CD4-positive, alpha-beta memory T cell (primary cell): Measurements from ENCODE around the gene SLC25A48. TPM values are rescaled to one million over a fixed set of nuclear protein-coding genes. Genes with fewer than 3 reads are reported as not detected.
A peak's percentile ranks its signal among the peaks of the same experiment; 100 is the strongest.

ENCODE experiments used
- CTCF ChIA-PET: fragments of 350-600 bp; sonication (Branson Sonifier 250); formaldehyde crosslinking; loops from one replicate; lab custom pipeline; 2021; ENCODE audit warnings: inconsistent platforms; ENCODE audit not compliant: partially characterized antibody; lab: Charles Lee
- POLR2A ChIA-PET: fragments of 350-600 bp; sonication (Branson Sonifier 250); formaldehyde crosslinking; loops from one replicate; lab custom pipeline; 2021; ENCODE audit not compliant: partially characterized antibody; lab: Charles Lee
- DNase-seq, 5 donors: peaks; one replicate each; pipeline versions ENCODE4 v3.0.0 to v3.0.0-alpha.2; 2020 to 2022; ENCODE audit warnings: mixed read lengths in 1 of 5
- H3K27ac ChIP-seq: one replicate; pipeline ENCODE4 v1.7.0; 2013; ENCODE audit warnings: low read depth, low read length
- H3K27me3 ChIP-seq: 2 replicates; pipeline ENCODE4 v1.7.0; 2013; ENCODE audit warnings: mild to moderate bottlenecking, low read length, moderate library complexity; ENCODE audit not compliant: insufficient read depth
- H3K36me3 ChIP-seq: 2 replicates; pipeline ENCODE4 v1.7.0; 2013; ENCODE audit warnings: mild to moderate bottlenecking, low read length, moderate library complexity; ENCODE audit not compliant: insufficient read depth
- H3K4me1 ChIP-seq: 2 replicates; pipeline ENCODE4 v1.7.0; 2013; ENCODE audit warnings: mild to moderate bottlenecking, low read length, moderate library complexity; ENCODE audit not compliant: insufficient read depth
- H3K4me3 ChIP-seq, 2 donors: one replicate each; pipeline ENCODE4 v1.7.0; 2013; ENCODE audit warnings: low read length in 2 of 2, mild to moderate bottlenecking in 1 of 2
- H3K9me3 ChIP-seq, 2 donors: one replicate each; pipeline ENCODE4 v1.7.0; 2013; ENCODE audit warnings: low read length in 2 of 2, control low read depth in 1 of 2; ENCODE audit not compliant: control insufficient read depth in 1 of 2
- H3K27ac Mint-ChIP-seq, 7 donors: one replicate each; pipeline ENCODE4 v1.8.0; 2020 to 2021; ENCODE audit warnings: mixed read lengths in 7 of 7, mild to moderate bottlenecking in 6 of 7, inconsistent platforms in 3 of 7, moderate library complexity in 3 of 7
- H3K27me3 Mint-ChIP-seq, 2 donors: one replicate each; pipeline ENCODE4 v1.8.0; 2020 to 2021; ENCODE audit warnings: mixed read lengths in 2 of 2
- H3K36me3 Mint-ChIP-seq, 2 donors: one replicate each; pipeline ENCODE4 v1.8.0; 2020 to 2021; ENCODE audit warnings: mixed read lengths in 2 of 2, inconsistent platforms in 1 of 2, mild to moderate bottlenecking in 1 of 2
- H3K4me1 Mint-ChIP-seq, 4 donors: one replicate each; pipeline ENCODE4 v1.8.0; 2020 to 2021; ENCODE audit warnings: mixed read lengths in 4 of 4, mild to moderate bottlenecking in 1 of 4
- H3K4me3 Mint-ChIP-seq, 8 donors: one replicate each; pipeline ENCODE4 v1.8.0; 2020 to 2021; ENCODE audit warnings: mixed read lengths in 8 of 8, mild to moderate bottlenecking in 7 of 8, moderate library complexity in 6 of 8, inconsistent platforms in 3 of 8
- H3K9me3 Mint-ChIP-seq, 8 donors: one replicate each; pipeline ENCODE4 v1.8.0; 2020 to 2021; ENCODE audit warnings: mixed read lengths in 8 of 8, mild to moderate bottlenecking in 5 of 8, inconsistent platforms in 3 of 8, moderate library complexity in 1 of 8
- intact Hi-C: fragments of 100-400 bp; cut with micrococcal nuclease; formaldehyde crosslinking; loops from one replicate; pipeline ENCODE4 v1.15.1; 2023
- polyA plus RNA-seq, 2 donors: library from polyadenylated mRNA; unstranded; fragments of 300-500 nt; fragmentation: Illumina TruSeq; gene quantifications; one replicate each; pipeline ENCODE4 v1.2.3, GENCODE V29; 2021
- total RNA-seq, 2 experiments: library from RNA; stranded (reverse); gene quantifications; one replicate each; pipeline ENCODE4 v1.2.3, GENCODE V29; 2021

The SLC25A48 gene, protein sequence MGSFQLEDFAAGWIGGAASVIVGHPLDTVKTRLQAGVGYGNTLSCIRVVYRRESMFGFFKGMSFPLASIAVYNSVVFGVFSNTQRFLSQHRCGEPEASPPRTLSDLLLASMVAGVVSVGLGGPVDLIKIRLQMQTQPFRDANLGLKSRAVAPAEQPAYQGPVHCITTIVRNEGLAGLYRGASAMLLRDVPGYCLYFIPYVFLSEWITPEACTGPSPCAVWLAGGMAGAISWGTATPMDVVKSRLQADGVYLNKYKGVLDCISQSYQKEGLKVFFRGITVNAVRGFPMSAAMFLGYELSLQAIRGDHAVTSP
- total RNA-seq (not detected), polyA plus RNA-seq (not detected)

GRCh38 chr5:135834639-135835529 is at the start of gene SLC25A48:
TSS of gene SLC25A48 (plus strand) at chr5:135834663. CDS start at chr5:135834848, 185 bp downstream.
- H3K27ac ChIP-seq, result no peak within 1 kb of the TSS
- H3K36me3 ChIP-seq, result no peaks in the 10 kb centered on the region
- no peaks in the 10 kb centered on the region for H3K4me1 ChIP-seq
- peak within 1 kb of the TSS in 1 of 7 donors; percentile 10 for H3K27ac Mint-ChIP-seq
- no peak within 1 kb of the TSS for H3K4me3 ChIP-seq
- H3K36me3 Mint-ChIP-seq, result no peaks in the 10 kb centered on the region
- H3K27me3 ChIP-seq, result peaks cover 7% of the 10 kb centered on the region
- peaks cover 31 to 42% of the 10 kb centered on the region in 2 donors for H3K27me3 Mint-ChIP-seq
- intact Hi-C loops, result no loop called here
- ChIA-PET POLR2A (no interaction called here), CTCF (interaction anchor here (0.7 kb wide), 1 partner anchor 157 kb away, joined by 3 read pairs; no protein-coding TSS in a partner anchor)
- H3K9me3 Mint-ChIP-seq, result peaks cover 0 to 21% (median 7%) of the 10 kb centered on the region in 8 donors
- H3K4me3 Mint-ChIP-seq, result peak within 1 kb of the TSS in 2 of 8 donors; percentile 40 to 50
- no peak for DNase-seq
- H3K4me1 Mint-ChIP-seq, result peaks cover 3 to 6% (median 5%) of the 10 kb centered on the region in 4 donors
- H3K9me3 ChIP-seq, result no peaks in the 10 kb centered on the region

DNA sequence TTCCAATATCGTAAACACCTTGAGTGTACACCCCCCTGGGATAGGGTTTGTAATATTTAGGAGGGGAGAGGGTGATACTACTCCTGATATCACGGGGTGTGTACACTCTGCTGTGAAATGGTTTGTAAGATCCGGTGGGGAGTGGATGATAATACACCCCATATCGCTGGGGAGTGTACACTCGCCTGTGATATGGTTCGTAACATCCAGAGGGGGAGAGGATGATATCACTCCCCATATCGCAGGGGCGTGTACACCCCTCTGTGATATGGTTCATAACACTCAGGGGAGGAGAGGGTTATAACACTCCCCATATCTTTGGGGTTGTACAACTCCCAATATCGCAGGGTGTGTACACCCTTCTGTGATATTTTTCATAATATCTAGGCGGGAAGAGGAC is 33.8 kb upstream of the SLC25A48 start:
- Histone ChIP-seq H3K36me3 (no peaks in the 10 kb centered on the region), H3K27me3 (no peaks in the 10 kb centered on the region), H3K4me1 (no peaks in the 10 kb centered on the region), H3K9me3 (no peaks in the 10 kb centered on the region), H3K4me3 (no peak overlapping the region), H3K27ac (no peak overlapping the region)
- Mint-ChIP-seq H3K4me3 (no peak overlapping the region), H3K27me3 (peaks cover 2 to 16% of the 10 kb centered on the region in 2 donors), H3K4me1 (no peaks in the 10 kb centered on the region), H3K36me3 (no peaks in the 10 kb centered on the region), H3K27ac (no peak overlapping the region), H3K9me3 (peaks cover 0 to 6% (median 0%) of the 10 kb centered on the region in 8 donors)
- CTCF ChIA-PET, result no interaction called here
- POLR2A ChIA-PET, result no interaction called here
- intact Hi-C loops, result no loop called here
- no peak for DNase-seq

DNA sequence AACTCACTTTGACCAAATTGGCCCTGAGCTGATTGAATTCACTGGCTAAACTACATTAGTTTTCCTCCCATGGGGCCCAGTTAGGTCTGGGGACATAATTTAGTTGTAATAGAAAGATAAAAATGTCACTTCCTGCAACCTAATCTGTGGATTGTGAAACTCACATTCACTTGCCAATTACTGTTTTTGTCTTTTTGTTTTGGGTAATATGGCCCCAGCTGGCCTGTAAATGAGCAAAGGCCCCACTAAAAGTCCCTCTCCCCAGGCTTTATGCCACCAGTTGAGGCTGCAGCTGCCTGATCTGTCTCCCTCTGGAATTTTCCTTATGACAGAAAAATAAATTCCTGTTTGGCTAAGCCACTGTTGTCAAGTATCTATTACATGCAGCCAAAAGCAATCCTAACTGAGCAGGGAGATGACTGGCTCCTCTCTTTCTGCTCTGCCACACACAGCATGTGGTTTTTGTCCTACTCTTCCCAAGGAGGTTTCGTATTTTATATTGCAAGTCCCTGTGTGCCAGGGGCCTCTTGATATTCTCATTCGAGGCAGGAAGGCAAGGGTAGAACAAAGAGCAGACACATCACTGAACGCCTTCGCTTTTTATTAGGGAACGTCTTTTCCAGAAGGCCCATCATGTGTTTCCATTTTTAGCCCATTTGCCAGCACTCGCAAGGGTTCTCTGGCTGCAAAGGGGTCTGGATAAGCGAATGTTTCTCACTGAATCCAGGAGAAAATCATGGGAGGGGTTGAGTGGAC is 24.1 kb upstream of the SLC25A48 start:
- no peaks in the 10 kb centered on the region for H3K9me3 Mint-ChIP-seq
- peaks cover 14 to 30% of the 10 kb centered on the region in 2 donors for H3K27me3 Mint-ChIP-seq
- no peak overlapping the region for H3K4me3 Mint-ChIP-seq
- Histone ChIP-seq H3K27ac (no peak overlapping the region), H3K4me3 (no peak overlapping the region), H3K36me3 (no peaks in the 10 kb centered on the region), H3K4me1 (no peaks in the 10 kb centered on the region), H3K9me3 (no peaks in the 10 kb centered on the region), H3K27me3 (no peaks in the 10 kb centered on the region)
- CTCF ChIA-PET, result no interaction called here
- H3K4me1 Mint-ChIP-seq, result no peaks in the 10 kb centered on the region
- no peak for DNase-seq
- intact Hi-C loops, result no loop called here
- no peak overlapping the region for H3K27ac Mint-ChIP-seq
- no peaks in the 10 kb centered on the region for H3K36me3 Mint-ChIP-seq
- POLR2A ChIA-PET, result no interaction called here

GRCh38 chr5:135811007-135811406 is 23.5 kb upstream of the SLC25A48 start:
- H3K4me1 ChIP-seq, result no peaks in the 10 kb centered on the region
- H3K27ac ChIP-seq, result no peak overlapping the region
- no peaks in the 10 kb centered on the region for H3K27me3 ChIP-seq
- no peak for DNase-seq
- CTCF ChIA-PET, result no interaction called here
- H3K27me3 Mint-ChIP-seq, result peaks cover 14 to 32% of the 10 kb centered on the region in 2 donors
- no peak overlapping the region for H3K27ac Mint-ChIP-seq
- no peaks in the 10 kb centered on the region for H3K4me1 Mint-ChIP-seq
- H3K4me3 ChIP-seq, result no peak overlapping the region
- H3K36me3 Mint-ChIP-seq, result no peaks in the 10 kb centered on the region
- no peaks in the 10 kb centered on the region for H3K36me3 ChIP-seq
- no peaks in the 10 kb centered on the region for H3K9me3 Mint-ChIP-seq
- H3K4me3 Mint-ChIP-seq, result no peak overlapping the region
- H3K9me3 ChIP-seq, result no peaks in the 10 kb centered on the region
- intact Hi-C loops, result no loop called here
- POLR2A ChIA-PET, result no interaction called here

DNA sequence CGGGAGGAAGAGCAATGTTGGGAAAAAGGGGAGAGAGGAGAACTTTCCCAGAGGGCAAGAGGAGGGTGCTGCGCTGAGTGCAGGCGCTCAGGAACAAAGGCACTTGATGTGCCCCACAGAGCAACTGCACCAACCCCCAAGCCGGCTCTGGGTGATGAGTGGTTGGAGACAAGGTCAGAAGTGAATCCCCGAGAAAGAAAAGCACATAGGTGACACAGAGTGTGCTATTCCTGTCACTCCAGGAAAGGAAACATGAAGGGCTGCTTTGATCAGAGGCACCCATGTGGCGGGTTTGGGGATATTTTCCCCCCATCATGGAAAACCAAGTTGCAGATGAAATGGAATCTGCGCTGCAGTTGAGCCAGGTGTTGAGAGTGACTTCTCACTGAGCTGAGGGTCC is 20.7 kb upstream of the SLC25A48 start:
- ChIA-PET CTCF (no interaction called here), POLR2A (no interaction called here)
- Mint-ChIP-seq H3K36me3 (no peaks in the 10 kb centered on the region), H3K9me3 (no peaks in the 10 kb centered on the region), H3K27ac (no peak overlapping the region), H3K4me1 (no peaks in the 10 kb centered on the region), H3K27me3 (peaks cover 12 to 29% of the 10 kb centered on the region in 2 donors), H3K4me3 (no peak overlapping the region)
- DNase-seq, result no peak
- Histone ChIP-seq H3K9me3 (no peaks in the 10 kb centered on the region), H3K27ac (no peak overlapping the region), H3K36me3 (no peaks in the 10 kb centered on the region), H3K27me3 (no peaks in the 10 kb centered on the region), H3K4me1 (no peaks in the 10 kb centered on the region), H3K4me3 (no peak overlapping the region)
- intact Hi-C loops, result no loop called here

DNA sequence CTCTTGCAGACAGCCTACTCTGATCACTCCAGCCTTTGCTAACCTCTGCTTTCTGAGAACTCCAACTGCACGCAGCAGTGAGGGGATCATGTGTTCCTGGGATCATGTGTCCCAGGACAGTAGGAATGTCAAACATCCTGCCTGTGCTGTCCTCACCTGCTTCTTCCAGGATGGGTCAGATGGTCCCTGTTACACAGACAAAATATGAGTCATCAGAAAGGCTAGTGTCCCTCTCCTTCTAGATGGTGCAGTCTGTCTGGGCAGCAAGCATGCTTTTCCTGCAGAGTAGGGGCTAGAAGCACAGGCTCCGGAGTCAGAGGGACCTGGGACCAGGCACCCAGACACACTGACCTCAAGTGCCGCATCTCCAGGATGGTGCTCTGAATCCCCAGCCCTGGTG is 20.1 kb upstream of the SLC25A48 start:
- POLR2A ChIA-PET, result no interaction called here
- H3K36me3 ChIP-seq, result no peaks in the 10 kb centered on the region
- Mint-ChIP-seq H3K9me3 (no peaks in the 10 kb centered on the region), H3K4me1 (no peaks in the 10 kb centered on the region), H3K27ac (no peak overlapping the region), H3K27me3 (peaks cover 11 to 28% of the 10 kb centered on the region in 2 donors), H3K36me3 (no peaks in the 10 kb centered on the region), H3K4me3 (no peak overlapping the region)
- CTCF ChIA-PET, result no interaction called here
- no peaks in the 10 kb centered on the region for H3K9me3 ChIP-seq
- intact Hi-C loops, result no loop called here
- no peaks in the 10 kb centered on the region for H3K4me1 ChIP-seq
- H3K27me3 ChIP-seq, result no peaks in the 10 kb centered on the region
- H3K27ac ChIP-seq, result no peak overlapping the region
- no peak overlapping the region for H3K4me3 ChIP-seq
- DNase-seq, result no peak

DNA sequence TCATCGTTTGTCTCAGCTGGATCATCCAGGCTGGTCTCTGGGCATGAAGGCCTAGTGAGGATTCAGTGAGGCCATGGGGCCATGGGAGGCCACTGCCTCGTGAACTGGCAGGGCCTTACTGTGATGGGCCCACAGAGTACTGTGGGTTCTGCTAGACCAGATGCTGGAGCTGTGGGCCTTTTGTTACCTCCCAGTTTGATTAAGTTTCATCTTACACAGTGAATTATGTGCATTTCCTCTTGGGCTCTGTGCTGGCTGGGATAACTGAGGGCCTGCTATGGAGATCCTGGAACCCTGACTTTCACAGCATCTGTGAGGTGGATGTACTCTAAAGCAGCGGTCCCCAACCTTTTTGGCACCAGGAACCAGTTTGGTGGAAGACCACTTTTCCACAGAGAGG is 19.7 kb upstream of the SLC25A48 start:
- Histone ChIP-seq H3K9me3 (no peaks in the 10 kb centered on the region), H3K4me3 (no peak overlapping the region), H3K36me3 (no peaks in the 10 kb centered on the region), H3K27ac (no peak overlapping the region), H3K4me1 (no peaks in the 10 kb centered on the region), H3K27me3 (no peaks in the 10 kb centered on the region)
- no peak overlapping the region for H3K27ac Mint-ChIP-seq
- CTCF ChIA-PET, result no interaction called here
- intact Hi-C loops, result no loop called here
- H3K9me3 Mint-ChIP-seq, result no peaks in the 10 kb centered on the region
- H3K4me1 Mint-ChIP-seq, result no peaks in the 10 kb centered on the region
- no peaks in the 10 kb centered on the region for H3K36me3 Mint-ChIP-seq
- H3K27me3 Mint-ChIP-seq, result peaks cover 7 to 24% of the 10 kb centered on the region in 2 donors
- no peak for DNase-seq
- H3K4me3 Mint-ChIP-seq, result no peak overlapping the region
- POLR2A ChIA-PET, result no interaction called here
